Natural killer cell (primary cell): Measurements from ENCODE around the gene ATP2A2. TPM values are rescaled to one million over a fixed set of nuclear protein-coding genes. Genes with fewer than 3 reads are reported as not detected.

ENCODE experiments used
- ATAC-seq, 3 donors: fragments of 150-1000 bp in 2 of 3; fragments of 200-7000 bp in 1 of 3; cut with Tn5 transposase; 1 replicate in 1 of 3; 2 replicates in 2 of 3; pipeline ENCODE4 v1.10.0; 2021; ENCODE audit warnings: mild to moderate bottlenecking in 2 of 3, moderate library complexity in 2 of 3
- DNase-seq, 2 donors: peaks; one replicate each; pipeline versions ENCODE4 v3.0.0 to v3.0.0-alpha.2; 2013 to 2021; ENCODE audit warnings: mixed read lengths in 1 of 2
- H3K27ac ChIP-seq: one replicate; pipeline ENCODE4 v1.5.1; 2013; ENCODE audit warnings: mild to moderate bottlenecking, low read length
- H3K27me3 ChIP-seq: one replicate; pipeline ENCODE4 v1.6.1; 2013; ENCODE audit warnings: low read length; ENCODE audit not compliant: control insufficient read depth, insufficient read depth
- H3K36me3 ChIP-seq: one replicate; pipeline ENCODE4 v1.6.1; 2013; ENCODE audit warnings: low read length; ENCODE audit not compliant: control insufficient read depth, insufficient read depth
- H3K4me1 ChIP-seq: one replicate; pipeline ENCODE4 v1.6.1; 2013; ENCODE audit warnings: low read length; ENCODE audit not compliant: control insufficient read depth, insufficient read depth
- H3K4me3 ChIP-seq: one replicate; pipeline ENCODE4 v1.5.1; 2013; ENCODE audit warnings: low read length
- H3K9me3 ChIP-seq: one replicate; pipeline ENCODE4 v1.6.1; 2013; ENCODE audit warnings: low read length; ENCODE audit not compliant: control insufficient read depth, insufficient read depth
- H3K27ac Mint-ChIP-seq, 2 donors: one replicate each; pipeline ENCODE4 v1.8.0; 2022; ENCODE audit warnings: mild to moderate bottlenecking in 2 of 2, mixed read lengths in 2 of 2, moderate library complexity in 1 of 2
- H3K27me3 Mint-ChIP-seq, 2 donors: one replicate each; pipeline ENCODE4 v1.8.0; 2022; ENCODE audit warnings: low read depth in 2 of 2, mixed read lengths in 2 of 2
- H3K36me3 Mint-ChIP-seq: one replicate; pipeline ENCODE4 v1.8.0; 2022; ENCODE audit warnings: mixed read lengths
- H3K4me1 Mint-ChIP-seq, 2 donors: one replicate each; pipeline ENCODE4 v1.8.0; 2022; ENCODE audit warnings: mixed read lengths in 2 of 2
- H3K4me3 Mint-ChIP-seq: one replicate; pipeline ENCODE4 v1.8.0; 2022; ENCODE audit warnings: mild to moderate bottlenecking, moderate library complexity, mixed read lengths
- H3K9me3 Mint-ChIP-seq, 2 donors: one replicate each; pipeline ENCODE4 v1.8.0; 2022; ENCODE audit warnings: mixed read lengths in 2 of 2
- CTCF ChIP-seq: fragments of 200-600 bp; IDR thresholded peaks from one replicate; pipeline ENCODE4 v1.8.0; 2022; ENCODE audit warnings: antibody characterized with exemption
- WGBS: methylation state at CpG from one replicate; pipeline ENCODE4 v1.1.7; 2013; ENCODE audit warnings: missing lambda C conversion rate; ENCODE audit not compliant: insufficient coverage; 5-methylcytosine and 5-hydroxymethylcytosine counted together
- intact Hi-C: fragments of 100-400 bp; cut with micrococcal nuclease; formaldehyde crosslinking; loops from one replicate; pipeline ENCODE4 v1.14.2; 2022
- total RNA-seq, 4 donors: library from RNA; stranded (reverse); fragments of 120-200 nt in 1 of 4; gene quantifications; one replicate each; pipeline versions ENCODE4 v1.2.3 to v1.2.4, GENCODE V29; 2013 to 2022

ATP2A2 gene
- total RNA-seq, 3 donors from 2014 or later (not counting 1 experiment from before 2014, with no cell fraction given), result 118 to 140 (median 123) TPM

DNA sequence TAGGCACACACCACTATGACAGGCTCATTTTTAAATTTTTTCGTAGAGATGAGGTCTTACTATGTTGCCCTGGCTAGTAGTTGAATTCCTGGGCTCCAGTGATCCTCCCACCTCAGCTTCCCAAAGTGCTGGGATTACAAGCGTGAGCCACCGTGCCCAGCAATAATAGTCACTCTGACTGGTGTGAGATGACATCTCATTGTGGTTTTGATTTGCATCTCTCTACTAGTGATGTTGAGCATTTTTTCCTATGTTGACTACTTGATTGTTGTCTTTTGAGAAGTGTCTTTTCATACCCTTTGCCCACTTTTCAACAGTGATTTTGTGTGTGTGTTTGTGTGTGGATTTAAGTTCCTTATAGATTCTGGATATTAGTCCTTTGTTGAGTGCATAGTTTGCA is 26.3 kb downstream of the ATP2A2 start:
- intact Hi-C loops, result no loop called here
- Histone ChIP-seq H3K36me3 (peaks cover 44% of the 10 kb centered on the region), H3K9me3 (no peaks in the 10 kb centered on the region), H3K27ac (no peak overlapping the region), H3K27me3 (no peaks in the 10 kb centered on the region), H3K4me1 (peaks cover 8% of the 10 kb centered on the region), H3K4me3 (no peak overlapping the region)
- 58% methylated on average over 3 of the region's 3 CpGs for WGBS
- no peak overlapping the region for H3K4me3 Mint-ChIP-seq
- peak in 1 of 3 donors; percentile 42 for ATAC-seq
- peaks cover 9% of the 10 kb centered on the region for H3K36me3 Mint-ChIP-seq
- no peak for DNase-seq
- H3K27me3 Mint-ChIP-seq, result no peaks in the 10 kb centered on the region
- peak overlapping the region; percentile 50 to 71 for H3K27ac Mint-ChIP-seq
- no peaks in the 10 kb centered on the region for H3K9me3 Mint-ChIP-seq
- H3K4me1 Mint-ChIP-seq, result peaks cover 47 to 50% of the 10 kb centered on the region in 2 donors
- TF ChIP-seq CTCF, result no peak

DNA sequence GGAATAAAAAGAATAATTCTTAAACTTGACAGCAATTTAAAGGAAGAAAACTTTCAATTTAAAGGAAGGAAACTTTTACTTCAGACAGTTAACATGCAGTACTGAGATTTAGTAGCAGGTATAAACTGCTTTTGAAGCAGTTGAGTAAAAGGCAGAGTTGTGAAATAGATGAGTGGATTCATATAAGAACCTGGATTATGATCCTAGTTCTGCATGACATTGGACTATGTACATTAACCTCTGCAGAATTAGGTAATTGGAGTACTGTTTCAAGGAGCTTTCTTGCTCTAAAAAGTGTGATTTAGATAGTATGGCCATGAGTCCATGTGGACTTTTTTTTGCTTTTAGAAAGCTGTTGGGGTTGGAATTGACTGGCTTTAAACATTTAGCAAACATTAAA is 29.7 kb downstream of the ATP2A2 start:
- H3K4me3 ChIP-seq, result no peak overlapping the region
- ATAC-seq, result no peak
- intact Hi-C loops, result no loop called here

DNA sequence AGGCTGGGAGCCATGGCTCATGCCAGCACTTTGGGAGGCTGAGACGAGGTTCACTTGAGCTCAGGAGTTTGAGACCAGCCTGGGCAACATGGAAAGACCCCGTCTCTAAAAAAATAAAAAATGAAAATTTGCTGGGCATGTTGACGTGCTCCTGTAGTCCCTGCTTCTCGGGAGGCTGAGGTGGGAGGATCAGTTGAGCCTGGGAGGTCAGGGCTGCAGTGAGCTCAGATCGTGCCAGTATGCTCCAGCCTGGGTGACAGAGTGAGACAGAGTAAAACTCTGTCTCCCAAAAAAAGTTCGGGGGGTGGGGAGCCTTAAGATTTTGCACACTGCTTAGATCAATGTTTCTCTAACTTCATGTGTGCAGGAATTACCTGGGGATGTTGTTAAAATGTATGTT is 30.9 kb downstream of the ATP2A2 start:
- peaks cover 9% of the 10 kb centered on the region for H3K36me3 Mint-ChIP-seq
- TF ChIP-seq CTCF, result no peak
- H3K27me3 ChIP-seq, result no peaks in the 10 kb centered on the region
- WGBS, result 94% methylated on average over 6 of the region's 6 CpGs
- intact Hi-C loops, result no loop called here
- H3K27ac ChIP-seq, result no peak overlapping the region
- H3K36me3 ChIP-seq, result peaks cover 17% of the 10 kb centered on the region
- ATAC-seq (no peak), DNase-seq (no peak)
- no peak overlapping the region for H3K4me3 ChIP-seq
- H3K27me3 Mint-ChIP-seq, result no peaks in the 10 kb centered on the region
- no peak overlapping the region for H3K4me3 Mint-ChIP-seq
- peaks cover 46 to 62% of the 10 kb centered on the region in 2 donors for H3K4me1 Mint-ChIP-seq
- H3K4me1 ChIP-seq, result peaks cover 23% of the 10 kb centered on the region
- H3K9me3 ChIP-seq, result no peaks in the 10 kb centered on the region
- peak overlapping the region; percentile 51 to 57 for H3K27ac Mint-ChIP-seq
- H3K9me3 Mint-ChIP-seq, result no peaks in the 10 kb centered on the region

More for the DNA sequence above, 29.7 kb downstream of the ATP2A2 start:
- peaks cover 9% of the 10 kb centered on the region for H3K36me3 Mint-ChIP-seq
- H3K4me1 ChIP-seq, result peaks cover 23% of the 10 kb centered on the region
- H3K4me3 Mint-ChIP-seq, result no peak overlapping the region
- TF ChIP-seq CTCF, result no peak
- no peaks in the 10 kb centered on the region for H3K27me3 ChIP-seq
- H3K36me3 ChIP-seq, result peaks cover 21% of the 10 kb centered on the region
- H3K27ac ChIP-seq, result no peak overlapping the region
- H3K27ac Mint-ChIP-seq, result no peak overlapping the region
- H3K4me1 Mint-ChIP-seq, result peaks cover 46 to 53% of the 10 kb centered on the region in 2 donors
- H3K27me3 Mint-ChIP-seq, result no peaks in the 10 kb centered on the region
- no peaks in the 10 kb centered on the region for H3K9me3 Mint-ChIP-seq
- H3K9me3 ChIP-seq, result no peaks in the 10 kb centered on the region
- no peak for DNase-seq
